GM12864 (cell line): ENCODE measurements around the gene NR2F1-AS1.

Experiments used
- DNase-seq: peaks from one replicate; pipeline ENCODE4 v3.0.0-alpha.2; 2011; ENCODE audit warnings: low read depth
- H3K4me3 ChIP-seq: 2 replicates; pipeline ENCODE4 v1.5.1; 2011; ENCODE audit warnings: mild to moderate bottlenecking, low read depth, low read length, control low read depth
- CTCF ChIP-seq: IDR thresholded peaks from 2 replicates; pipeline ENCODE4 v1.5.1; 2011; ENCODE audit warnings: low read depth, mild to moderate bottlenecking, moderate library complexity, low read length, control low read depth, inconsistent platforms; ENCODE audit errors: missing control alignments

NR2F1-AS1 gene

GRCh38 chr5:93406971-93407401, 174.0 kb downstream of the NR2F1-AS1 start:
- DNase-seq = no peak
- no peak for TF ChIP-seq CTCF
- H3K4me3 ChIP-seq = no peak overlapping the region

DNA sequence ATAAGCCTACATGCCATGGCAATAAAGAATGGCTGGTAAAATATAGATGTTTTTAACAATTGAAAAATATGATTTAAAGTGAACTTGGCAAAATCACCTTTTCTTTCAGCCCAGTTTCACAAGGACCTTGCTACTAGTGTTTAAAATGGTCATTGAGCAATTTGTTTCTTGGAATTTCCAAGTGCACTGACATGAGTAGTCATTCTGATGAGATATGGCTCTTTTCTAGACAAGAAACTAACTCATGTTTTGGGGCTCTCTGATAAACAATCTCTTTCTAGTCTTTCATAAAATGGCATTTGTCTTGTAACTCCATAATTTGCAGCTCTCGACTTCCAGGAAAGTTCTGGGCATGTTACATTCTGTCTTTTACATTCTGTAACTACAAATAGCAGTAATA, 176.8 kb downstream of the NR2F1-AS1 start:
- no peak overlapping the region for H3K4me3 ChIP-seq
- TF ChIP-seq CTCF = no peak
- DNase-seq = no peak

GRCh38 chr5:93403141-93403928, 177.7 kb downstream of the NR2F1-AS1 start:
- TF ChIP-seq CTCF = no peak
- no peak overlapping the region for H3K4me3 ChIP-seq
- no peak for DNase-seq

DNA sequence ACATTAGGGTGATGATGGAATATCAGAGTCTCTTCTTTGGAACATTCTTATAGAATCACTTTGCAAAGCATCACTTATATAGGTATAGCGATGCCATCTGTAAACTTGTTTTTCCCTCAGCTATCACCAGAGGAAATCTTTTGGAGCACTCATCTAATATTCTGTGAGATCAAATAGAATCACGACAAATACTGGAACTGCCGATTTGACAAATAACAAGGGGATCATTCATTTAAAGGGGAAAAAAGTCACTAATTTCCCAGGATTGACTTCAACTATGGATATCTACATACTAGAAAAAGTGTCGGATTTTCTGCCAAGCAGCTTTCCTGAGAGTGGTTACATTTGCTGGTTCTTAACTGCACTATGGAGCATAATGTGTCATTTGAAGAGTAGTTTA, 178.6 kb downstream of the NR2F1-AS1 start:
- no peak for DNase-seq
- no peak for TF ChIP-seq CTCF
- H3K4me3 ChIP-seq = no peak overlapping the region

- TF ChIP-seq CTCF = no peak
- DNase-seq = no peak
- H3K4me3 ChIP-seq = no peak overlapping the region
Measured at GRCh38 chr5:93401634-93402213, 179.3 kb downstream of the NR2F1-AS1 start.

- no peak for DNase-seq
- no peak for TF ChIP-seq CTCF
Measured at GRCh38 chr5:93399675-93400074, 181.3 kb downstream of the NR2F1-AS1 start.

More at GRCh38 chr5:93399675-93400074, 181.3 kb downstream of the NR2F1-AS1 start:
- H3K4me3 ChIP-seq = no peak overlapping the region
